ENCODE measurements around the gene ACSM6. TPM values are rescaled to one million over a fixed set of nuclear protein-coding genes. Genes with fewer than 3 reads are reported as not detected.
A peak's percentile ranks its signal among the peaks of the same experiment; 100 is the strongest.

ACSM6 gene
- total RNA-seq, 1 experiment from 2014 or later, result not detected

DNA sequence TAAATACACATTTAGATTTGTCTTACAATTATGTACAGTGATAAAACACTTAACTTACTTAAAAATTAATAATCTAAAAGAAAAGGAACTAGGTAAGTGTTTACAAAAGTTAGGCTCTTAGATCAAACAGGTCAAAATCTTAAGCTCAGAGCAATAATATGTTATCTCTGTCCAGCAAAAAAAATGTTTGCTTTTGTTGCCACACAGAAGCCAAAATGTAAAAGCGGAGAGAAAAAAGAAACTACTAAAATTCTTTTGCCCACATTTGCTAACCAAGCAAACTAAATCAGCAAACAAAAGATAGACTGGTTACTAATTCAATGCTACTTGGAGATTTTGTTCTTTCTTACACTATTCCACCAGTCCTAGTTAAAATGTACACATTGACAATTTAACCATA is 15.2 kb upstream of the ACSM6 start:
- POLR2A ChIA-PET (ENCODE audit: low non-redundant PET), result no interaction called here
- Histone ChIP-seq H3K27me3 (replicated peaks; ENCODE audit: insufficient read depth, low read depth, low read length, poor library complexity) (peaks cover 31% of the 10 kb centered on the region), H3K4me1 (ENCODE audit: insufficient read depth, low read length, poor library complexity, severe bottlenecking) (no peaks in the 10 kb centered on the region), H3K36me3 (ENCODE audit: insufficient read depth, low read length, poor library complexity, severe bottlenecking) (no peaks in the 10 kb centered on the region), H3K9me3 (ENCODE audit: low read depth, low read length, poor library complexity, severe bottlenecking) (no peaks in the 10 kb centered on the region), H3K27ac (ENCODE audit: low read depth, low read length, poor library complexity, severe bottlenecking) (no peak overlapping the region), H3K4me3 (ENCODE audit: low read depth, low read length, poor library complexity, severe bottlenecking) (no peak overlapping the region)
- no peak for DNase-seq (ENCODE audit: low spot score)
- BruUV-seq (replicated peaks), result no TSS peak
- TF ChIP-seq, protein P1, sequence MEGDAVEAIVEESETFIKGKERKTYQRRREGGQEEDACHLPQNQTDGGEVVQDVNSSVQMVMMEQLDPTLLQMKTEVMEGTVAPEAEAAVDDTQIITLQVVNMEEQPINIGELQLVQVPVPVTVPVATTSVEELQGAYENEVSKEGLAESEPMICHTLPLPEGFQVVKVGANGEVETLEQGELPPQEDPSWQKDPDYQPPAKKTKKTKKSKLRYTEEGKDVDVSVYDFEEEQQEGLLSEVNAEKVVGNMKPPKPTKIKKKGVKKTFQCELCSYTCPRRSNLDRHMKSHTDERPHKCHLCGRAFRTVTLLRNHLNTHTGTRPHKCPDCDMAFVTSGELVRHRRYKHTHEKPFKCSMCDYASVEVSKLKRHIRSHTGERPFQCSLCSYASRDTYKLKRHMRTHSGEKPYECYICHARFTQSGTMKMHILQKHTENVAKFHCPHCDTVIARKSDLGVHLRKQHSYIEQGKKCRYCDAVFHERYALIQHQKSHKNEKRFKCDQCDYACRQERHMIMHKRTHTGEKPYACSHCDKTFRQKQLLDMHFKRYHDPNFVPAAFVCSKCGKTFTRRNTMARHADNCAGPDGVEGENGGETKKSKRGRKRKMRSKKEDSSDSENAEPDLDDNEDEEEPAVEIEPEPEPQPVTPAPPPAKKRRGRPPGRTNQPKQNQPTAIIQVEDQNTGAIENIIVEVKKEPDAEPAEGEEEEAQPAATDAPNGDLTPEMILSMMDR (conservative IDR thresholded peaks at IDR 0.05; ENCODE audit: low read depth, low read length), result no peak
- no peak for TF ChIP-seq EZH2 (IDR thresholded peaks at IDR 0.05; ENCODE audit: borderline replicate concordance, low read depth, low read length, poor library complexity, severe bottlenecking)
- CTCF ChIA-PET, result no interaction called here
- intact Hi-C loops (cut with micrococcal nuclease; ENCODE audit: unreplicated experiment), result no loop called here

DNA sequence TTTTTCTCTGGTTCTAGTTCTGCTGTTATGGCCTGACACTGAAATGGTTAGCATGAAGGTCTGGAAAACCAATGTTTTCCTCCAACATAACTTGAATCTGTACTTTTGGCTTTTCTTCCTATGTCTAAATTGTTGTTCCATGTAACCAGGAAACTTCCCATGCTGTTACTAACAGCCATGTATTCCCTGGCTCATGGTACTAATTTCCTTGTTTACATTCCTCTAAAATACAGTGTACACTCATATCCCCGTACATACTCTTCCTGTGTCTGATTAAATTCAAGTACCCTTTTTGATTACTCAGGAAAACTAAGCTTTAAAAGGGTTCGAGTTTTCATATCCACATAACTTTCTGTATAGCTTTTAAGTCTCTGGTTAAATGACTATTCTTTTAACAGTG is 12.3 kb upstream of the ACSM6 start:
- DNase-seq (ENCODE audit: low spot score), result no peak
- Histone ChIP-seq H3K27ac (ENCODE audit: low read depth, low read length, poor library complexity, severe bottlenecking) (no peak overlapping the region), H3K36me3 (ENCODE audit: insufficient read depth, low read length, poor library complexity, severe bottlenecking) (no peaks in the 10 kb centered on the region), H3K4me3 (ENCODE audit: low read depth, low read length, poor library complexity, severe bottlenecking) (no peak overlapping the region), H3K27me3 (replicated peaks; ENCODE audit: insufficient read depth, low read depth, low read length, poor library complexity) (peaks cover 51% of the 10 kb centered on the region), H3K4me1 (ENCODE audit: insufficient read depth, low read length, poor library complexity, severe bottlenecking) (no peaks in the 10 kb centered on the region), H3K9me3 (ENCODE audit: low read depth, low read length, poor library complexity, severe bottlenecking) (no peaks in the 10 kb centered on the region)
- BruUV-seq (replicated peaks), result no TSS peak
- TF ChIP-seq EZH2 (IDR thresholded peaks at IDR 0.05; ENCODE audit: borderline replicate concordance, low read depth, low read length, poor library complexity, severe bottlenecking), result no peak
- TF ChIP-seq, protein P1 (conservative IDR thresholded peaks at IDR 0.05; ENCODE audit: low read depth, low read length), result no peak
- ChIA-PET POLR2A (ENCODE audit: low non-redundant PET) (no interaction called here), CTCF (no interaction called here)
- intact Hi-C loops (cut with micrococcal nuclease; ENCODE audit: unreplicated experiment), result no loop called here

- H3K27ac ChIP-seq (ENCODE audit: low read depth, low read length, poor library complexity, severe bottlenecking), result no peak overlapping the region
- H3K4me1 ChIP-seq (ENCODE audit: insufficient read depth, low read length, poor library complexity, severe bottlenecking), result no peaks in the 10 kb centered on the region
- H3K36me3 ChIP-seq (ENCODE audit: insufficient read depth, low read length, poor library complexity, severe bottlenecking), result no peaks in the 10 kb centered on the region
- TF ChIP-seq, protein P1 (conservative IDR thresholded peaks at IDR 0.05; ENCODE audit: low read depth, low read length), result peak; percentile 64
- TF ChIP-seq EZH2 (IDR thresholded peaks at IDR 0.05; ENCODE audit: borderline replicate concordance, low read depth, low read length, poor library complexity, severe bottlenecking), result peak; percentile 94
- intact Hi-C loops (cut with micrococcal nuclease; ENCODE audit: unreplicated experiment), result loop anchor here (1.0 kb wide), 1 partner anchor 60 kb away; no protein-coding TSS in a partner anchor
- H3K4me3 ChIP-seq (ENCODE audit: low read depth, low read length, poor library complexity, severe bottlenecking), result peak overlapping the region; percentile 40
- H3K9me3 ChIP-seq (ENCODE audit: low read depth, low read length, poor library complexity, severe bottlenecking), result no peaks in the 10 kb centered on the region
- ChIA-PET CTCF (interaction anchor here (0.6 kb wide), 2 partner anchors 51 to 59 kb away, joined by 3 read pairs; no protein-coding TSS in a partner anchor), POLR2A (ENCODE audit: low non-redundant PET) (no interaction called here)
- peak; percentile 57 for DNase-seq (ENCODE audit: low spot score)
- H3K27me3 ChIP-seq (replicated peaks; ENCODE audit: insufficient read depth, low read depth, low read length, poor library complexity), result peaks cover 57% of the 10 kb centered on the region
- no TSS peak for BruUV-seq (replicated peaks)
Observed at GRCh38 chr10:95183271-95184230, 10.5 kb upstream of the ACSM6 start.

Data from A673 (cell line).